Uterus (tissue), 4 donors: ENCODE measurements around the gene ACBD6. TPM values are rescaled to one million over a fixed set of nuclear protein-coding genes. Genes with fewer than 3 reads are reported as not detected.

Experiments used
- DNase-seq, 2 donors: peaks; one replicate each; pipeline ENCODE4 v3.0.0-alpha.2; 2019 to 2020
- H3K27ac ChIP-seq, 2 donors: fragments of 200-600 bp; sonication (generic); 1 replicate in 1 of 2; 2 replicates in 1 of 2; pipeline ENCODE4 v1.5.1; 2016 to 2018
- H3K27me3 ChIP-seq, 2 donors: fragments of 200-600 bp; sonication (generic); one replicate each; pipeline ENCODE4 v1.5.1; 2018 to 2019; ENCODE audit warnings: control low read depth in 1 of 2
- H3K36me3 ChIP-seq, 2 donors: fragments of 200-600 bp; sonication (generic); one replicate each; pipeline ENCODE4 v1.5.1; 2019; ENCODE audit warnings: control low read depth in 1 of 2
- H3K4me1 ChIP-seq, 2 donors: fragments of 200-600 bp; sonication (generic); one replicate each; pipeline ENCODE4 v1.5.1; 2018 to 2019; ENCODE audit warnings: control low read depth in 1 of 2
- H3K4me3 ChIP-seq, 2 donors: fragments of 200-600 bp; sonication (generic); 1 replicate in 1 of 2; 2 replicates in 1 of 2; pipeline ENCODE4 v1.5.1; 2018 to 2019; ENCODE audit warnings: mild to moderate bottlenecking in 1 of 2
- H3K9me3 ChIP-seq, 2 donors: fragments of 200-600 bp; sonication (generic); one replicate each; pipeline ENCODE4 v1.5.1; 2019; ENCODE audit warnings: control low read depth in 1 of 2
- POLR2A ChIP-seq, 2 donors: fragments of 450-650 bp; IDR thresholded peaks; one replicate each; pipeline ENCODE4 v1.6.1; 2016; ENCODE audit warnings: antibody characterized with exemption in 2 of 2, mild to moderate bottlenecking in 1 of 2, moderate library complexity in 1 of 2
- intact Hi-C: fragments of 100-400 bp; cut with DNase I; formaldehyde crosslinking; loops from one replicate; pipeline ENCODE4 v1.15.1; 2023; ENCODE audit warnings: low total_unique reads
- total RNA-seq, 4 donors: library from RNA; depleted of rRNA in 3 of 4; stranded (reverse); fragments of >200 nt in 3 of 4; gene quantifications; one replicate each; pipeline versions ENCODE4 v1.1.0 to v1.2.4, GENCODE V29; 2014 to 2023
- TF ChIP-seq, protein P1 (sequence below), 4 experiments: fragments of 200-600 bp in 2 of 4; fragments of 450-650 bp in 2 of 4; sonication (generic) in 2 of 4; IDR thresholded peaks; one replicate each; pipeline ENCODE4 v1.5.1; 2016 to 2019; ENCODE audit warnings: antibody characterized with exemption in 4 of 4, mild to moderate bottlenecking in 2 of 4, moderate library complexity in 1 of 4
- donor health status: DM: yes; HTN: yes; CAD: no.

The ACBD6 gene
- total RNA-seq, 4 donors from 2014 or later, result 22.1 to 54.7 (median 39.6) TPM

DNA sequence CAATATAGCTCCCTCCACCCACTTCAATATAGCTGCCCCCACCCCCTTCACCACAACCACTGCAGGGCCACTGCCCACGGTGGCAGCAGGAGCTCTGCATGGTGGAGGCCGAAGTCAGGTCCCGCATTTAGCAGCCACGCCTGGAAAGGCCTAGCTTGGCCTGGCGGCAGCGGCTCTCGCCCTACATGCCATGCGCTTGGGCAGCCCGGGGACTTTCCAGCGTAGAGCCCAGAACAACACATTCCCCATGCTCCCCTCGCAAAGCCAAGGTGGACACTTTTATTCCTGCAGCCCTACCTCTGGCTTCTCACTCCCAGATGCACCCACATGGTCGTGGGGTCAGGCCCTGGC lies 235.2 kb downstream of the ACBD6 start:
- Histone ChIP-seq H3K27me3 (no peaks in the 10 kb centered on the region), H3K36me3 (no peaks in the 10 kb centered on the region), H3K4me3 (no peak overlapping the region), H3K27ac (no peak overlapping the region), H3K9me3 (no peaks in the 10 kb centered on the region), H3K4me1 (peaks cover 0 to 6% of the 10 kb centered on the region in 2 donors)
- TF ChIP-seq, protein P1, sequence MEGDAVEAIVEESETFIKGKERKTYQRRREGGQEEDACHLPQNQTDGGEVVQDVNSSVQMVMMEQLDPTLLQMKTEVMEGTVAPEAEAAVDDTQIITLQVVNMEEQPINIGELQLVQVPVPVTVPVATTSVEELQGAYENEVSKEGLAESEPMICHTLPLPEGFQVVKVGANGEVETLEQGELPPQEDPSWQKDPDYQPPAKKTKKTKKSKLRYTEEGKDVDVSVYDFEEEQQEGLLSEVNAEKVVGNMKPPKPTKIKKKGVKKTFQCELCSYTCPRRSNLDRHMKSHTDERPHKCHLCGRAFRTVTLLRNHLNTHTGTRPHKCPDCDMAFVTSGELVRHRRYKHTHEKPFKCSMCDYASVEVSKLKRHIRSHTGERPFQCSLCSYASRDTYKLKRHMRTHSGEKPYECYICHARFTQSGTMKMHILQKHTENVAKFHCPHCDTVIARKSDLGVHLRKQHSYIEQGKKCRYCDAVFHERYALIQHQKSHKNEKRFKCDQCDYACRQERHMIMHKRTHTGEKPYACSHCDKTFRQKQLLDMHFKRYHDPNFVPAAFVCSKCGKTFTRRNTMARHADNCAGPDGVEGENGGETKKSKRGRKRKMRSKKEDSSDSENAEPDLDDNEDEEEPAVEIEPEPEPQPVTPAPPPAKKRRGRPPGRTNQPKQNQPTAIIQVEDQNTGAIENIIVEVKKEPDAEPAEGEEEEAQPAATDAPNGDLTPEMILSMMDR (IDR thresholded peaks at IDR 0.05), result no peak
- no peak for TF ChIP-seq POLR2A (IDR thresholded peaks at IDR 0.05)
- no peak for DNase-seq
- intact Hi-C loops, result no loop called here

DNA sequence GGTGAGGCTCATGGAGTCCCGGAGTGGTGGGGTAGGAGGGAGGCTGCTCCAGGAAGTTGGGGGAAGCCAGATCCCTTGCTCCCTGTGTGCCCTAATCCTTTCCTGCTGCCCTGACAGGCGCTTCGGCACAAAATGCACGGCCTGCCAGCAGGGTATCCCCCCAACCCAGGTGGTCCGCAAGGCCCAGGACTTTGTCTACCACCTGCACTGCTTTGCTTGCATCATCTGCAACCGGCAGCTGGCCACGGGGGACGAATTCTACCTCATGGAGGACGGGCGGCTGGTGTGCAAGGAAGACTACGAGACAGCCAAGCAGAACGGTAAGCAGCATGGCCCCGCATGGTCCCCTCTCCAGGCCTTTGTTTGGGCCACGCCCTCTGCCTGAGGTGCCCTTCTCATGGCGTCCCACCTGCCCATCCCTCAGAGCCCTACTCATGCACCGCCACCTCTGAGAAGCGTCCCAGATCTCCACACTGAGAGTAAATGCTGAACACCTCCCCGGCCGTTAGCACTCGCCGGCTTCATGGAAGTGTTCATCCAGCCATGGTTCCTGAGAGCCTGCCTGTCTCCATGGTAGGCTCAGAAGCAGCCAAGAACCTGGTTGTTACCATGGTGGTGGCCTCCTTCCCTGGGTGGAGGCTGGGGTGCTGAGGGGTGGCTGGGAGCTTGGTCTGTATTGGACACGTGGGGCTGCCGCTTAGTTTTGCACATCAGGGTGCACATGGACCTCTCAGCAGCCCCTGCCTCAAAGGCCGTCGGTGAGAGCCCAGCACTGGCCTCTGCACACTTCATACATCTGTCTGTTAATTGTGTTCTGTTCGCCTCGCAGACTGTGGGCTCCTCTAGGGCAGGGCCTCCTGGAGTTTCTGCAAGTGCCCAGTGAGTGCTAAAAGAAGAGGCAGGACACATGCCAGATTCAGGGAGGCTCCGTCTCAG lies 235.8 kb downstream of the ACBD6 start:
- Histone ChIP-seq H3K4me3 (no peak overlapping the region), H3K27me3 (no peaks in the 10 kb centered on the region), H3K4me1 (peaks cover 0 to 6% of the 10 kb centered on the region in 2 donors), H3K36me3 (no peaks in the 10 kb centered on the region), H3K27ac (no peak overlapping the region), H3K9me3 (no peaks in the 10 kb centered on the region)
- intact Hi-C loops, result no loop called here
- no peak for TF ChIP-seq POLR2A (IDR thresholded peaks at IDR 0.05)
- TF ChIP-seq, protein P1 (IDR thresholded peaks at IDR 0.05), result no peak
- DNase-seq, result no peak

DNA sequence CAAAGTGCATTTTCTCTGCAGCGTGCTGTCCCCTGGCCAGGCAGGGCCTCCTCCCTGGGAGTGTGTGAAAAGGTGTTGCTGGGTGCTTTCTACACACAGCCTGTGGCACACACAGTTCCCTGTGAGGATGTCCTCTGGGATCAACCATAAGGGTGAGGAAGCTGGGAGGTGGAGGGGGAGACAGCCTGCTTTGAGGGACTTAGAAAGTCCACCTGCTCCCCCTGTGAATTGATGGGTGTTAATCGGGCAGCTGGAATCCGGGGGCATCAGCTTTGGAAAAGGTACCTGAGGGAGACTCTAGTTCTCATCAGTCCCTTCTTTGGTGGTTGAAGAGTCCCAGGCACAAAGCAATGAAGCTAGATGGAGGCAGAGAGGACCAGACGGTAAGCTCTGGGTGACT lies 236.5 kb downstream of the ACBD6 start:
- TF ChIP-seq, protein P1 (IDR thresholded peaks at IDR 0.05), result no peak
- TF ChIP-seq POLR2A (IDR thresholded peaks at IDR 0.05), result no peak
- H3K27ac ChIP-seq, result no peak overlapping the region
- no peaks in the 10 kb centered on the region for H3K9me3 ChIP-seq
- H3K36me3 ChIP-seq, result no peaks in the 10 kb centered on the region
- intact Hi-C loops, result no loop called here
- H3K27me3 ChIP-seq, result no peaks in the 10 kb centered on the region
- peaks cover 0 to under 1% of the 10 kb centered on the region in 2 donors for H3K4me1 ChIP-seq
- H3K4me3 ChIP-seq, result no peak overlapping the region
- DNase-seq, result no peak

DNA sequence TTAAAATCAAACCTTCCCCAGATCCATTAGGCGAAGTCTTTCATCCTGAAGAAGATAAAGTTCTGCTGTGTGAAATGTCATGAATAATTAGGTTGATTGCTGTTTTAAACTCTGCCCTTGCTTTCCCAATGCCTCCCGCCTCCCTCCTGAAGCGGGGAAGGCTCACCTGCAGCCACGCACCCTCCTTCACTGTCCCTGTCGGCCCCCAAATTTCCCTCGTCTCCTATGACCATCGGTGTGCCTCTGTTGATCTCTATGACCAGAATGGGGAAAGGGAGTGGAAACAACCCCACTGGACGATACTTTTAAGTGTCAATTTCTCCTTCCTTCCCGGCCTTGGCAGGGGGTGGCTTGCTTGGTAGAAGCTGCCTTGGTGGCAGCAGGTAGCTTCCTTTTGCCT lies 237.2 kb downstream of the ACBD6 start:
- Histone ChIP-seq H3K27me3 (no peaks in the 10 kb centered on the region), H3K36me3 (no peaks in the 10 kb centered on the region), H3K4me3 (no peak overlapping the region), H3K4me1 (no peaks in the 10 kb centered on the region), H3K9me3 (no peaks in the 10 kb centered on the region), H3K27ac (no peak overlapping the region)
- no peak for DNase-seq
- intact Hi-C loops, result no loop called here
- no peak for TF ChIP-seq POLR2A (IDR thresholded peaks at IDR 0.05)
- TF ChIP-seq, protein P1 (IDR thresholded peaks at IDR 0.05), result no peak

DNA sequence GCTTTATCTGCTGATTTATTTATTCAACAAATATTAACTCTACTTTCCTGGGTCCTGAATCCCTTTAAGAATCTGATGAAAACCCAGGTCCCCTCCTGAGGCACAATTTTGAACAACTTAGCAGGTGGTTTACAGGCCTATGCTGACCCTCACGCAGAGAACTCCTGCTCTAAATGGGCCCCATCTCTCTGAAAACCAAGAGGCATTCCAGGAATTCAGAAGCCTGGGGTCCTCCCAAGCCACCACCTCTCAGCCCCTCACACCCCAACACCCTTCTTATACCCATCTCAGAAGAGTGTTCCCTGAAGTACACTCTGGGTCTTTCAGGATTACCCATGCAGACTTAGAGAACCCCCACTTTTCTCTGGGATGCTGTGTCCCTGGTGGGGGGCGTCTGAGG lies 237.8 kb downstream of the ACBD6 start:
- H3K4me1 ChIP-seq, result no peaks in the 10 kb centered on the region
- no peaks in the 10 kb centered on the region for H3K9me3 ChIP-seq
- no peak overlapping the region for H3K4me3 ChIP-seq
- no peak for DNase-seq
- H3K36me3 ChIP-seq, result no peaks in the 10 kb centered on the region
- intact Hi-C loops, result no loop called here
- no peak overlapping the region for H3K27ac ChIP-seq
- TF ChIP-seq, protein P1 (IDR thresholded peaks at IDR 0.05), result no peak
- TF ChIP-seq POLR2A (IDR thresholded peaks at IDR 0.05), result no peak
- no peaks in the 10 kb centered on the region for H3K27me3 ChIP-seq
